GM19395 (cell line): ENCODE data around the gene PDSS2.

ENCODE experiments used
- ATAC-seq: cut with Tn5 transposase; IDR thresholded peaks from one replicate; pipeline ENCODE4 v1.9.1; 2021; ENCODE audit warnings: mild to moderate bottlenecking, moderate library complexity; ENCODE audit not compliant: unreplicated experiment

Gene PDSS2

DNA sequence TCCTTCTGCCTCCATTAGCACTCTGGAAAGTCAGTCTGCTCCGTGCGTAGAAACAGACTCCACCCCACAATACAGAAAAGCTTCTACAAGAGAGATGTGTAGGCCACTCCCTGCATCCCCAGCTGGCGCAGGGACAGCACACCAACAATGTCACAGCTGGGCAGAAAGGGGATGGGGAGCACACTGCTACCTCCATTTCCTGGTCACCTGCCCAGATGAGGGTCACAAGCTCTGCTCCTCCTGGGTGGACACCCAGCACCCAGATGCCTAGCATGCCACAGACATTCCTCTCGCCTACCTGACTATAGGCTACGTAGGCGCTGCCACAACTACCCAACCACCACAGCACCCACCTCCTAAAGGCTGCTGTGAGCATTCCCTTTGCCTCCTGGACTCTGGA, 356.3 kb downstream of the PDSS2 start:
- ATAC-seq: no peak
